Liver (tissue), 3 donors: ENCODE measurements around the gene MAMDC2.

ENCODE experiments used
- FOXA1 ChIP-seq: IDR thresholded peaks from 2 replicates; pipeline ENCODE4 v1.6.1; 2016; ENCODE audit warnings: antibody characterized with exemption
- JUND ChIP-seq, 2 donors: IDR thresholded peaks; 2 replicates each; pipeline ENCODE4 v1.6.1; 2016; ENCODE audit warnings: antibody characterized with exemption in 2 of 2
- SP1 ChIP-seq: IDR thresholded peaks from 2 replicates; pipeline ENCODE4 v1.6.1; 2018; ENCODE audit warnings: antibody characterized with exemption, mild to moderate bottlenecking
- TF ChIP-seq, protein P1 (sequence below): fragments of 150-350 bp; IDR thresholded peaks from 2 replicates; pipeline ENCODE4 v1.5.1; 2017; ENCODE audit warnings: improper control_type of control experiment, low read depth, low read length; ENCODE audit not compliant: missing input control
- TF ChIP-seq, protein P2 (sequence below): IDR thresholded peaks from 2 replicates; pipeline ENCODE4 v1.6.1; 2016; ENCODE audit warnings: antibody characterized with exemption
- donor health status: healthy.
- donor health status: healthy.

DNA sequence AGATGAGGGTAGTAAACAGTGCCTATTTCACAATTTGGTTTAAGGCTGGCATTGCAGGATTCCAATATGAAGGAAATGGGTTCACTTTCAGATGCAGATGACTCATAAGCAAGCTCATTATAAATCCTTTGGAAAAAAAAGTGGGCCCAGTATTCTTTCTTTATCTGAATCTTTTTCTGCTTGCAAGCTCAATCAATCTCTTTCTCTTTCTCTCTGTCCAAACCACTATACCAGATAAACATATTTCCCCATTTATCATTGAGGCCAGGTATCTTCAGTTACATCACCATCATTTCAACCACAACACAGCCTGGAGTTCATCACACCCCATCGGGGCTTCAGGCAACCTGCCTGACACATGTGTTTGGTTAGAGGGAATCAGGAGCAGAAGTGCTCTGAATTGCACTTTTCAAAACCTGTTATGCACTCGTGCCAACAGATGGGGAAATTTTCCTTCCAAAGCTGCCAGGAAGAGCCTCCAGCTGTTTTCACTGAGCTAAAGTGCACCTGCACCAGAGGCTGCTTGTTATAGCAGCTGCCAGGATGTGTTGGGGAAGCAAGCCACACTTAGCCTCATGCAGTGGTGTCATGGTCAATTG lies 30.0 kb upstream of the MAMDC2 start:
- TF ChIP-seq, protein P1, sequence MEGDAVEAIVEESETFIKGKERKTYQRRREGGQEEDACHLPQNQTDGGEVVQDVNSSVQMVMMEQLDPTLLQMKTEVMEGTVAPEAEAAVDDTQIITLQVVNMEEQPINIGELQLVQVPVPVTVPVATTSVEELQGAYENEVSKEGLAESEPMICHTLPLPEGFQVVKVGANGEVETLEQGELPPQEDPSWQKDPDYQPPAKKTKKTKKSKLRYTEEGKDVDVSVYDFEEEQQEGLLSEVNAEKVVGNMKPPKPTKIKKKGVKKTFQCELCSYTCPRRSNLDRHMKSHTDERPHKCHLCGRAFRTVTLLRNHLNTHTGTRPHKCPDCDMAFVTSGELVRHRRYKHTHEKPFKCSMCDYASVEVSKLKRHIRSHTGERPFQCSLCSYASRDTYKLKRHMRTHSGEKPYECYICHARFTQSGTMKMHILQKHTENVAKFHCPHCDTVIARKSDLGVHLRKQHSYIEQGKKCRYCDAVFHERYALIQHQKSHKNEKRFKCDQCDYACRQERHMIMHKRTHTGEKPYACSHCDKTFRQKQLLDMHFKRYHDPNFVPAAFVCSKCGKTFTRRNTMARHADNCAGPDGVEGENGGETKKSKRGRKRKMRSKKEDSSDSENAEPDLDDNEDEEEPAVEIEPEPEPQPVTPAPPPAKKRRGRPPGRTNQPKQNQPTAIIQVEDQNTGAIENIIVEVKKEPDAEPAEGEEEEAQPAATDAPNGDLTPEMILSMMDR, result no peak
- no peak for TF ChIP-seq FOXA1
- TF ChIP-seq, protein P2, sequence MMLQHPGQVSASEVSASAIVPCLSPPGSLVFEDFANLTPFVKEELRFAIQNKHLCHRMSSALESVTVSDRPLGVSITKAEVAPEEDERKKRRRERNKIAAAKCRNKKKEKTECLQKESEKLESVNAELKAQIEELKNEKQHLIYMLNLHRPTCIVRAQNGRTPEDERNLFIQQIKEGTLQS, result no peak
- no peak for TF ChIP-seq SP1
- no peak for TF ChIP-seq JUND (IDR thresholded peaks at IDR 0.05)
